Esophagus muscularis mucosa (tissue), 4 donors: ENCODE data around the gene ANKMY2.

Experiments
- CTCF ChIP-seq, 3 experiments: fragments of 200-600 bp in 2 of 3; fragments of 450-650 bp in 1 of 3; sonication (generic) in 2 of 3; IDR thresholded peaks; one replicate each; pipeline ENCODE4 v1.5.1; 2017 to 2019; ENCODE audit warnings: antibody characterized with exemption in 3 of 3, mild to moderate bottlenecking in 2 of 3, moderate library complexity in 1 of 3
- EP300 ChIP-seq: sonication (generic); formaldehyde crosslinking; IDR thresholded peaks from one replicate; pipeline ENCODE4 v1.6.1; 2017; ENCODE audit warnings: antibody characterized with exemption
- POLR2A ChIP-seq: fragments of 450-650 bp; IDR thresholded peaks from one replicate; pipeline ENCODE4 v1.6.1; 2017; ENCODE audit warnings: antibody characterized with exemption, moderate library complexity, mild to moderate bottlenecking, low read depth
- POLR2AphosphoS5 ChIP-seq, 2 donors: sonication (generic); formaldehyde crosslinking; IDR thresholded peaks; one replicate each; pipeline ENCODE4 v1.6.1; 2017; ENCODE audit warnings: antibody characterized with exemption in 2 of 2

DNA sequence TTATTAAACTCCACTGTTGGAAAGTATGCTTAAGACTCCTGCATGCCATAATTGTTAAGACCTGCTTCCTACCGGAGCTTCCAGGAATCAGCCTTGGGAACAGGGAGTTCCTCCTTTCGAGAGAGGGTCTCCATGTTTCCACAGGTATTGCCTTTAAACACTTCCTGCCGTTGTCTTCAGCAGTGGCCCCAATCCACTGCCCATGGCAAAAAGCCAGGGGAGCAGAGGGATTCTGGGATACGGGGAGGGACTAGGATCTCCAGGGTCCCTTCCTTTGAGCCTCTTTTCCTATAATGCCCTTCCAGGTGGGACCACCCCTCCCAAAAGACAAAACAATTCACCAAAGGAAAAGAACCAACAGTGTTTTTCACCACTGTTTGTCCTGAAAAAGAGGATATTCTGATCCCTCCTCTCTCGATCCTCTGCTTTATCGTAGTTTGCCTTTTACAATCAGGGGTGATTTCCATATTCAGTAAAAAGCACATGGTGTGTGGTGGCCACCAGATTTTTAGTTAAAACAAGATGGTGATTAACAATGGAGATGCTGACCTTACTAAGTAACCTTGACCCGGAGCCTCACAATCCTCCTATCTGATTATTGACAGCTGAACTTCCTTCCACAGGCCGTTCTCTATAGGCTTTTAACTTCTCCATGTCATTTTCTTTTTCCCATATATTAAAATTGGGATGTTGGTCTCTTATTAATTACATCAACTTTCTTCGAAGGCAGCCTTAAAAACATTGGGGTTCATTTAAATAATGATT is 82.9 kb downstream of the ANKMY2 start:
- no peak for TF ChIP-seq CTCF (IDR thresholded peaks at IDR 0.05)
- no peak for TF ChIP-seq POLR2AphosphoS5 (IDR thresholded peaks at IDR 0.05)
- no peak for TF ChIP-seq POLR2A
- no peak for TF ChIP-seq EP300
